HepG2 (cell line): ENCODE results near the gene EPHA10. TPM values are rescaled to one million over a fixed set of nuclear protein-coding genes. Genes with fewer than 3 reads are reported as not detected.

Experiments
- AFF4 ChIP-seq: sonication (generic); formaldehyde crosslinking; IDR thresholded peaks from 2 replicates; pipeline ENCODE4 v1.4.0; 2020; ENCODE audit warnings: missing genetic modification reagents
- HMGXB4 ChIP-seq, 2 experiments: sonication (generic) in 1 of 2; formaldehyde crosslinking in 1 of 2; IDR thresholded peaks; 2 replicates each; pipeline versions ENCODE4 v1.4.0 to v1.6.1; 2018 to 2020; ENCODE audit warnings: missing genetic modification reagents in 2 of 2, borderline replicate concordance in 1 of 2, low read depth in 1 of 2, mild to moderate bottlenecking in 1 of 2, missing biosample characterization in 1 of 2
- KIAA2018 ChIP-seq: sonication (generic); formaldehyde crosslinking; IDR thresholded peaks from 2 replicates; pipeline ENCODE4 v1.5.0; 2020; ENCODE audit warnings: mild to moderate bottlenecking, missing genetic modification reagents, borderline replicate concordance
- SIN3A ChIP-seq: IDR thresholded peaks from 2 replicates; pipeline ENCODE4 v1.6.1; 2011; ENCODE audit warnings: low read depth, mild to moderate bottlenecking, control low read depth, low read length, borderline replicate concordance
- ZNF446 ChIP-seq: sonication (generic); formaldehyde crosslinking; IDR thresholded peaks from 2 replicates; pipeline ENCODE4 v1.5.0; 2020; ENCODE audit warnings: mild to moderate bottlenecking, missing genetic modification reagents
- ZNF609 ChIP-seq: sonication (generic); formaldehyde crosslinking; IDR thresholded peaks from 2 replicates; pipeline ENCODE4 v1.4.0; 2020; ENCODE audit warnings: mild to moderate bottlenecking, missing genetic modification reagents, borderline replicate concordance
- ZNF773 ChIP-seq: sonication (generic); formaldehyde crosslinking; IDR thresholded peaks from 2 replicates; pipeline ENCODE4 v1.4.0; 2020; ENCODE audit warnings: missing genetic modification reagents, borderline replicate concordance
- polyA plus RNA-seq, 8 experiments: library from polyadenylated mRNA; depleted of rRNA in 3 of 8; stranded (reverse) in 7 of 8; unstranded in 1 of 8; fragments of >200 nt; fragmentation: Illumina TruSeq in 4 of 8; extraction: Trizol in 4 of 8; gene quantifications; 2 replicates each; pipeline versions ENCODE4 v1.2.1 to v1.2.3, GENCODE V29; 2011 to 2016; ENCODE audit warnings: low read depth in 4 of 8, missing spikeins in 1 of 8, mixed read lengths in 1 of 8; ENCODE audit not compliant: insufficient read depth in 1 of 8
- total RNA-seq, 5 experiments: library from RNA; depleted of rRNA; stranded (reverse); fragments of >200 nt; fragmentation: Illumina TruSeq; extraction: Trizol; gene quantifications; 2 replicates each; pipeline ENCODE4 v1.2.3, GENCODE V29; 2016; ENCODE audit warnings: low read depth in 1 of 5

The EPHA10 gene
- total and polyA plus RNA-seq, 2 of the 13 experiments (the other 11 are each of a cell fraction or from before 2014, with no cell fraction given): 0.11 to 0.58 TPM

GRCh38 chr1:37811027-37811655, 46.2 kb upstream of the EPHA10 start (continued):
- TF ChIP-seq KIAA2018 (CRISPR knock-in tag): no peak
- no peak for TF ChIP-seq ZNF773
- no peak for TF ChIP-seq ZNF446 (CRISPR knock-in tag)
- TF ChIP-seq HMGXB4 (CRISPR knock-in tag; IDR thresholded peaks at IDR 0.05; ENCODE audit: borderline replicate concordance in 1 of 2, low read depth in 1 of 2): peak; percentile 16 to 46; a peak in 1 of 4 replicates
- no peak for TF ChIP-seq ZNF609
- no peak for TF ChIP-seq AFF4 (CRISPR knock-in tag)
- no peak for TF ChIP-seq SIN3A
